HEK293 (cell line): ENCODE data around the gene STIL.
A peak's percentile ranks its signal among the peaks of the same experiment; 100 is the strongest.
"Not testable (repeated sequence)": the region's sequence is repeated elsewhere in the genome, so short reads cannot be mapped to it uniquely, and the experiment has no call there.

Experiments used
- CTCF ChIA-PET: fragments of 350-600 bp; formaldehyde crosslinking; extraction: SDS; loops from one replicate; lab custom pipeline; 2021; ENCODE audit warnings: antibody characterized with exemption; lab: Yijun Ruan, JAX
- POLR2A ChIA-PET: fragments of 300-600 bp; formaldehyde crosslinking; extraction: SDS; loops from one replicate; lab custom pipeline; 2020; ENCODE audit warnings: antibody characterized with exemption, inconsistent platforms; lab: Yijun Ruan, JAX
- H3K27ac ChIP-seq: fragments of 200-500 bp; sonication (Bioruptor generic); 2 replicates; pipeline ENCODE4 v1.5.1; 2014; ENCODE audit warnings: low read depth, low read length, control low read depth, inconsistent platforms; ENCODE audit errors: extremely low read depth
- H3K36me3 ChIP-seq, 2 experiments: fragments of 200-500 bp in 1 of 2; sonication (Bioruptor generic) in 1 of 2; 1 replicate in 1 of 2; 2 replicates in 1 of 2; pipeline ENCODE4 v1.5.1; 2014 to 2017; ENCODE audit warnings: inconsistent platforms in 2 of 2, low read length in 2 of 2; ENCODE audit not compliant: control insufficient read depth in 2 of 2, insufficient read depth in 1 of 2
- H3K4me1 ChIP-seq: fragments of 200-500 bp; sonication (Bioruptor generic); 2 replicates; pipeline ENCODE4 v1.5.1; 2014; ENCODE audit warnings: mild to moderate bottlenecking, low read length, inconsistent platforms; ENCODE audit not compliant: control insufficient read depth, insufficient read depth
- H3K4me3 ChIP-seq: 2 replicates; pipeline ENCODE4 v1.5.1; 2011; ENCODE audit warnings: low read depth, mild to moderate bottlenecking, control low read depth, low read length, moderate library complexity
- H3K9me3 ChIP-seq: fragments of 200-500 bp; sonication (Bioruptor generic); 2 replicates; pipeline ENCODE4 v1.5.1; 2014; ENCODE audit warnings: low read depth, low read length, inconsistent platforms; ENCODE audit not compliant: control insufficient read depth, insufficient read depth
- BCL6B ChIP-seq: fragments of 450-650 bp; formaldehyde crosslinking; IDR thresholded peaks from 2 replicates; pipeline ENCODE4 v1.5.1; 2017; ENCODE audit warnings: missing biosample characterization, missing genetic modification characterization
- GFI1B ChIP-seq: fragments of 450-650 bp; formaldehyde crosslinking; IDR thresholded peaks from 2 replicates; pipeline ENCODE4 v1.5.1; 2016; ENCODE audit warnings: missing biosample characterization, missing genetic modification characterization
- GLIS1 ChIP-seq: fragments of 450-650 bp; formaldehyde crosslinking; IDR thresholded peaks from 2 replicates; pipeline ENCODE4 v1.5.1; 2016; ENCODE audit warnings: missing biosample characterization, missing genetic modification characterization
- SETDB1 ChIP-seq: IDR thresholded peaks from one replicate; pipeline ENCODE4 v1.6.1; 2017; ENCODE audit warnings: mild to moderate bottlenecking, low read length, moderate library complexity, mixed read lengths; ENCODE audit not compliant: insufficient read length
- SP7 ChIP-seq: fragments of 450-650 bp; formaldehyde crosslinking; IDR thresholded peaks from 2 replicates; pipeline ENCODE4 v1.5.1; 2016; ENCODE audit warnings: missing biosample characterization, missing genetic modification characterization
- ZBTB17 ChIP-seq: fragments of 450-650 bp; formaldehyde crosslinking; IDR thresholded peaks from 2 replicates; pipeline ENCODE4 v1.5.1; 2016; ENCODE audit warnings: missing biosample characterization, missing genetic modification characterization
- ZFHX2 ChIP-seq: fragments of 450-650 bp; formaldehyde crosslinking; conservative IDR thresholded peaks from 2 replicates; pipeline ENCODE4 v1.5.1; 2016; ENCODE audit warnings: missing biosample characterization, missing genetic modification characterization
- ZNF112 ChIP-seq: fragments of 450-650 bp; formaldehyde crosslinking; IDR thresholded peaks from 2 replicates; pipeline ENCODE4 v1.5.0; 2017; ENCODE audit warnings: missing biosample characterization, missing genetic modification characterization
- ZNF132 ChIP-seq: fragments of 450-650 bp; formaldehyde crosslinking; IDR thresholded peaks from 2 replicates; pipeline ENCODE4 v1.5.1; 2017; ENCODE audit warnings: missing biosample characterization, missing genetic modification characterization, borderline replicate concordance
- ZNF24 ChIP-seq: fragments of 450-650 bp; formaldehyde crosslinking; IDR thresholded peaks from 2 replicates; pipeline ENCODE4 v1.5.1; 2016; ENCODE audit warnings: missing biosample characterization, missing genetic modification characterization
- ZNF292 ChIP-seq: fragments of 450-650 bp; formaldehyde crosslinking; IDR thresholded peaks from 2 replicates; pipeline ENCODE4 v1.5.1; 2016; ENCODE audit warnings: low read depth, missing biosample characterization, missing genetic modification characterization, borderline replicate concordance
- ZNF335 ChIP-seq: fragments of 450-650 bp; formaldehyde crosslinking; conservative IDR thresholded peaks from 2 replicates; pipeline ENCODE4 v1.5.1; 2016; ENCODE audit warnings: missing biosample characterization, missing genetic modification characterization
- ZNF366 ChIP-seq: fragments of 450-650 bp; formaldehyde crosslinking; conservative IDR thresholded peaks from 2 replicates; pipeline ENCODE4 v1.5.1; 2016; ENCODE audit warnings: missing biosample characterization, missing genetic modification characterization
- ZNF449 ChIP-seq: fragments of 450-650 bp; formaldehyde crosslinking; IDR thresholded peaks from 2 replicates; pipeline ENCODE4 v1.5.1; 2017; ENCODE audit warnings: missing biosample characterization, mild to moderate bottlenecking, missing genetic modification characterization, moderate library complexity
- ZNF529 ChIP-seq: fragments of 450-650 bp; formaldehyde crosslinking; IDR thresholded peaks from 2 replicates; pipeline ENCODE4 v1.5.1; 2017; ENCODE audit warnings: missing genetic modification characterization, missing biosample characterization; ENCODE audit not compliant: insufficient replicate concordance
- ZNF558 ChIP-seq: fragments of 450-650 bp; formaldehyde crosslinking; IDR thresholded peaks from 2 replicates; pipeline ENCODE4 v1.5.1; 2016; ENCODE audit warnings: missing biosample characterization, missing genetic modification characterization
- ZNF768 ChIP-seq: fragments of 450-650 bp; formaldehyde crosslinking; IDR thresholded peaks from 2 replicates; pipeline ENCODE4 v1.5.1; 2018; ENCODE audit warnings: missing biosample characterization, mild to moderate bottlenecking, missing genetic modification characterization
- ZNF791 ChIP-seq: fragments of 450-650 bp; formaldehyde crosslinking; IDR thresholded peaks from 2 replicates; pipeline ENCODE4 v1.5.1; 2016; ENCODE audit warnings: missing biosample characterization, missing genetic modification characterization

STIL gene

GRCh38 chr1:47347735-47348134, 33.8 kb upstream of the STIL start:
- TF ChIP-seq SP7 (no peak), ZNF449 (tag by site-specific recombination) (no peak), ZNF791 (tag by site-specific recombination) (no peak), ZNF529 (tag by site-specific recombination) (no peak), BCL6B (no peak), ZNF768 (tag by site-specific recombination) (no peak), ZNF112 (tag by site-specific recombination) (no peak), GLIS1 (tag by site-specific recombination) (no peak), ZNF132 (tag by site-specific recombination) (no peak), SETDB1 (no peak), ZNF292 (no peak)
- no peak overlapping the region for H3K27ac ChIP-seq
- H3K4me3 ChIP-seq: no peak overlapping the region
- POLR2A ChIA-PET: no interaction called here
- H3K36me3 ChIP-seq: peaks cover 6 to 12% of the 10 kb centered on the region in 2 experiments; a peak in 2 of 3 replicates
- no peaks in the 10 kb centered on the region for H3K4me1 ChIP-seq
- CTCF ChIA-PET: interaction anchor here (0.7 kb wide), 1 partner anchor 9 kb away, joined by 3 read pairs; no protein-coding TSS in a partner anchor
- H3K9me3 ChIP-seq: no peaks in the 10 kb centered on the region

GRCh38 chr1:47346979-47347378, 33.0 kb upstream of the STIL start:
- H3K4me1 ChIP-seq, POLR2A ChIA-PET, H3K27ac ChIP-seq, H3K4me3 ChIP-seq, H3K9me3 ChIP-seq: not testable (repeated sequence)
- H3K36me3 ChIP-seq: peaks cover 6 to 12% of the 10 kb centered on the region in 2 experiments; a peak in 2 of 3 replicates
- CTCF ChIA-PET: interaction anchor here (0.7 kb wide), 1 partner anchor 8 kb away, joined by 3 read pairs; no protein-coding TSS in a partner anchor
- TF ChIP-seq ZNF366: peak; percentile 92

- CTCF ChIA-PET: interaction anchor here (0.6 to 0.8 kb wide), 5 partner anchors 35 to 315 kb away, joined by 3 to 4 read pairs (median 3); no protein-coding TSS in a partner anchor
- Histone ChIP-seq H3K4me3 (no peak overlapping the region), H3K27ac (no peak overlapping the region), H3K4me1 (no peaks in the 10 kb centered on the region)
- POLR2A ChIA-PET: interaction anchor here (0.7 kb wide), 1 partner anchor 374 kb away, joined by 5 read pairs; no protein-coding TSS in a partner anchor
- TF ChIP-seq ZBTB17: 0 out of 2 replicates have a peak, but pooled peaks have one; percentile 19
- 0 out of 2 replicates have a peak, but pooled peaks have one; percentile 9 for TF ChIP-seq ZNF558 (tag by site-specific recombination)
- no peak for TF ChIP-seq GFI1B (tag by site-specific recombination)
- TF ChIP-seq ZFHX2 (tag by site-specific recombination): 0 out of 2 replicates have a peak, but pooled peaks have one; percentile 18
- peak; percentile 81; the same call in 1 of the 2 replicates for TF ChIP-seq ZNF24
- 0 out of 2 replicates have a peak, but pooled peaks have one; percentile 28 for TF ChIP-seq ZNF335
- TF ChIP-seq, all 188 proteins: peak for 5
- no peaks in the 10 kb centered on the region for H3K9me3 ChIP-seq
- H3K36me3 ChIP-seq: peaks cover 9 to 14% of the 10 kb centered on the region in 2 experiments; a peak in 2 of 3 replicates
These were observed 26.3 kb upstream of the STIL start for GRCh38 chr1:47340227-47340626.
